Spleen (tissue), 7 donors: ENCODE data around the gene ZNF324B.

Source experiments
- POLR2AphosphoS5 ChIP-seq, 3 donors: sonication (generic); formaldehyde crosslinking; IDR thresholded peaks; one replicate each; pipeline ENCODE4 v1.5.1; 2017; ENCODE audit warnings: antibody characterized with exemption in 3 of 3
- TF ChIP-seq, protein P1 (sequence below), 11 experiments: fragments of 200-600 bp in 7 of 11; fragments of 450-650 bp in 4 of 11; sonication (generic) in 4 of 11; IDR thresholded peaks in 8 of 11; conservative IDR thresholded peaks in 3 of 11; 1 replicate in 7 of 11; 2 replicates in 4 of 11; pipeline versions ENCODE4 v1.4.0 to v1.8.0; 2016 to 2021; ENCODE audit warnings: antibody characterized with exemption in 11 of 11, inconsistent platforms in 4 of 11, mild to moderate bottlenecking in 1 of 11
- donor health status: DM: no; HTN: no; CAD: no; lungs with moderate emphysema.
- donor health status: DM: no; HTN: no; CAD: no.
- donor health status: DM: no; HTN: no; CAD: no.

DNA sequence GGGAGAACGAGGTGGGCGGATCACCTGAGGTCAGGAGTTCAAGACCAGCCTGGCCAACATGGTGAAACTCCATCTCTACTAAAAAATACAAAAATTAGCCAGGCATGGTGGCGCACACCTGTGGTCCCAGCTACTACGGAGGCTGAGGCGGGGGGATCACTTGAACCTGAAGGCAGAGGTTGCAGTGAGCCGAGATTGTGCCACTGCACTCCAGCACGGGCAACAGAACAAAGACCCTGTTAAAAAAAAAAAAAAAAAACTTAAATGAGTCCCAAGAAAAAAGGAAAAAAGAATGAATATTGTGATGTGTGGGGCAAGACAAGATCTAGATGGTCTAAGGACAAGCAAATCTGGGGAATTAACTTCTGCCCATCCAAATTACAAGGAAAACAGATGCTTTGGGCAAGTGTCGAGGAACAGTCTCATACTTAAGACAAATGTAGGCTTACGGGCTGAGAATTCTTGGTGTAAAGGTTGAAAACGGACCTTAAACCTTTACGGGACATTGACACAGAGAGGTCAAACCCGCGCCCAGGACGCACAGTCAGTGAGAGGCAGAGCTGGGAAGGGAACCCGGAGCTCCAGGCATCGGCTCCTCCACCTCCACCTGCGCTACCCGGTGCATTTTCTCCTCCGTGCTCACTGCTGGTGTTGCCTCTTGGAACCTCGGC is 14.8 kb downstream of the ZNF324B start:
- TF ChIP-seq, protein P1, sequence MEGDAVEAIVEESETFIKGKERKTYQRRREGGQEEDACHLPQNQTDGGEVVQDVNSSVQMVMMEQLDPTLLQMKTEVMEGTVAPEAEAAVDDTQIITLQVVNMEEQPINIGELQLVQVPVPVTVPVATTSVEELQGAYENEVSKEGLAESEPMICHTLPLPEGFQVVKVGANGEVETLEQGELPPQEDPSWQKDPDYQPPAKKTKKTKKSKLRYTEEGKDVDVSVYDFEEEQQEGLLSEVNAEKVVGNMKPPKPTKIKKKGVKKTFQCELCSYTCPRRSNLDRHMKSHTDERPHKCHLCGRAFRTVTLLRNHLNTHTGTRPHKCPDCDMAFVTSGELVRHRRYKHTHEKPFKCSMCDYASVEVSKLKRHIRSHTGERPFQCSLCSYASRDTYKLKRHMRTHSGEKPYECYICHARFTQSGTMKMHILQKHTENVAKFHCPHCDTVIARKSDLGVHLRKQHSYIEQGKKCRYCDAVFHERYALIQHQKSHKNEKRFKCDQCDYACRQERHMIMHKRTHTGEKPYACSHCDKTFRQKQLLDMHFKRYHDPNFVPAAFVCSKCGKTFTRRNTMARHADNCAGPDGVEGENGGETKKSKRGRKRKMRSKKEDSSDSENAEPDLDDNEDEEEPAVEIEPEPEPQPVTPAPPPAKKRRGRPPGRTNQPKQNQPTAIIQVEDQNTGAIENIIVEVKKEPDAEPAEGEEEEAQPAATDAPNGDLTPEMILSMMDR (IDR thresholded peaks at IDR 0.05 in 8 of 11, conservative IDR thresholded peaks at IDR 0.05 in 3 of 11), result no peak
- no peak for TF ChIP-seq POLR2AphosphoS5 (IDR thresholded peaks at IDR 0.05)
